ENCODE measurements around the gene UBAP2.

The UBAP2 gene

DNA sequence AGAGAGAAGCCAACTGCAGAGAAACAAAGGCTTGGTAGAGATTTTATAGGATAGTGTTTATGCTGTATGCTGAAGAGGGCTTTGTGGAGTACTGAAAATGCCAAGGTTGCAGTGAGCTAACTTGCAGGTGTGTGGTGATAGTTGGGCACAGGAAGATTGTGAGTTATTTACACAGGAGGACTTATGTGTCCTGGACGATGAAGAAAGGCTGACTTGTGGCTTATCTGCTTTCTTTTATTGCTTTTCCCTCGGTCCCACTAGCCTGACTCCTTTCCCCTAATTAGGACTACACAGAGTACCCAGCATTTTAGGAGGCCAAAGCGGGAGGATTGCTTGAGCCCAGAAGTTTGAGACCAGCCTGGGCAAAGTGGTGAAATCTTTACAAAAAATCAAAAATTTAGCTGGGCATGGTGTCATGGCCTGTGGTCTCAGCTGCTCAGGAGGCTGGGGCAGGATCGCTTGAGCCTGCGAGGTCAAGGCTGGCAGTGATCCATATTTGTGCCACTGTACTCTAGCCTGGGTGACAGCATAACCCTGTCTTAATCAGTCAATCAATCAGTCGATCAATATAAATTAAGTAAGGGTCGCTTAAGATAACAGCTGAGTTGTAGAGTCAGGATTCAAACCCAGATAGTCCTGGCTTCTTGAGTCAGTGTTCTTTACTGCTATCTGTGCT is 169.9 kb downstream of the UBAP2 start:
- Histone ChIP-seq H3K4me3 (ENCODE audit: low read length) (no peak overlapping the region), H3K9ac (ENCODE audit: low read length) (no peak overlapping the region), H4K20me1 (ENCODE audit: insufficient read depth, low read length) (0 out of 2 replicates have a peak, but pooled peaks cover 4% of the 10 kb centered on the region), H3K27ac (ENCODE audit: low read length) (no peak overlapping the region), H3K27me3 (replicated peaks; ENCODE audit: insufficient read depth, low read length) (no peaks in the 10 kb centered on the region), H3F3A (ENCODE audit: insufficient read depth, low read length) (no peaks in the 10 kb centered on the region; the same call in 1 of the 2 replicates), H3K4me1 (ENCODE audit: low read length) (no peaks in the 10 kb centered on the region), H3K9me3 (replicated peaks; ENCODE audit: insufficient read depth, low read length) (no peaks in the 10 kb centered on the region), H3K36me3 (replicated peaks; ENCODE audit: insufficient read depth, low read length) (no peaks in the 10 kb centered on the region), H3K4me2 (ENCODE audit: low read depth, low read length) (no peak overlapping the region), H3K9me2 (replicated peaks; ENCODE audit: insufficient read depth, low read length) (no peaks in the 10 kb centered on the region), H2AFZ (ENCODE audit: low read length) (no peak overlapping the region), H3K79me2 (ENCODE audit: low read length) (peaks cover 85% of the 10 kb centered on the region)
- TF ChIP-seq EZH2 (optimal IDR thresholded peaks at IDR 0.05; ENCODE audit: low read depth, low read length): no peak
- TF ChIP-seq, protein P1, sequence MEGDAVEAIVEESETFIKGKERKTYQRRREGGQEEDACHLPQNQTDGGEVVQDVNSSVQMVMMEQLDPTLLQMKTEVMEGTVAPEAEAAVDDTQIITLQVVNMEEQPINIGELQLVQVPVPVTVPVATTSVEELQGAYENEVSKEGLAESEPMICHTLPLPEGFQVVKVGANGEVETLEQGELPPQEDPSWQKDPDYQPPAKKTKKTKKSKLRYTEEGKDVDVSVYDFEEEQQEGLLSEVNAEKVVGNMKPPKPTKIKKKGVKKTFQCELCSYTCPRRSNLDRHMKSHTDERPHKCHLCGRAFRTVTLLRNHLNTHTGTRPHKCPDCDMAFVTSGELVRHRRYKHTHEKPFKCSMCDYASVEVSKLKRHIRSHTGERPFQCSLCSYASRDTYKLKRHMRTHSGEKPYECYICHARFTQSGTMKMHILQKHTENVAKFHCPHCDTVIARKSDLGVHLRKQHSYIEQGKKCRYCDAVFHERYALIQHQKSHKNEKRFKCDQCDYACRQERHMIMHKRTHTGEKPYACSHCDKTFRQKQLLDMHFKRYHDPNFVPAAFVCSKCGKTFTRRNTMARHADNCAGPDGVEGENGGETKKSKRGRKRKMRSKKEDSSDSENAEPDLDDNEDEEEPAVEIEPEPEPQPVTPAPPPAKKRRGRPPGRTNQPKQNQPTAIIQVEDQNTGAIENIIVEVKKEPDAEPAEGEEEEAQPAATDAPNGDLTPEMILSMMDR (IDR thresholded peaks at IDR 0.05; ENCODE audit: low read length): no peak
- no peak for TF ChIP-seq EZH2phosphoT487 (IDR thresholded peaks at IDR 0.05; ENCODE audit: low read length)
- no peak for DNase-seq

GRCh38 chr9:33877727-33878489 is 170.8 kb downstream of the UBAP2 start:
- Histone ChIP-seq H2AFZ (ENCODE audit: low read length) (no peak overlapping the region), H3K4me1 (ENCODE audit: low read length) (no peaks in the 10 kb centered on the region), H3K4me3 (ENCODE audit: low read length) (no peak overlapping the region), H3K79me2 (ENCODE audit: low read length) (peaks cover 87% of the 10 kb centered on the region), H3K9me3 (replicated peaks; ENCODE audit: insufficient read depth, low read length) (no peaks in the 10 kb centered on the region), H3F3A (ENCODE audit: insufficient read depth, low read length) (no peaks in the 10 kb centered on the region; the same call in 1 of the 2 replicates), H3K36me3 (replicated peaks; ENCODE audit: insufficient read depth, low read length) (no peaks in the 10 kb centered on the region), H3K9me2 (replicated peaks; ENCODE audit: insufficient read depth, low read length) (no peaks in the 10 kb centered on the region), H3K4me2 (ENCODE audit: low read depth, low read length) (no peak overlapping the region), H4K20me1 (ENCODE audit: insufficient read depth, low read length) (0 out of 2 replicates have a peak, but pooled peaks cover 4% of the 10 kb centered on the region), H3K27me3 (replicated peaks; ENCODE audit: insufficient read depth, low read length) (no peaks in the 10 kb centered on the region), H3K27ac (ENCODE audit: low read length) (no peak overlapping the region), H3K9ac (ENCODE audit: low read length) (no peak overlapping the region)
- TF ChIP-seq, protein P1 (IDR thresholded peaks at IDR 0.05; ENCODE audit: low read length): no peak
- TF ChIP-seq EZH2phosphoT487 (IDR thresholded peaks at IDR 0.05; ENCODE audit: low read length): no peak
- no peak for TF ChIP-seq EZH2 (optimal IDR thresholded peaks at IDR 0.05; ENCODE audit: low read depth, low read length)
- no peak for DNase-seq
